HG03175 (cell line): ENCODE results near the gene GNA15.

ENCODE experiments used
- ATAC-seq: cut with Tn5 transposase; IDR thresholded peaks from one replicate; pipeline ENCODE4 v1.9.1; 2021; ENCODE audit warnings: mild to moderate bottlenecking, moderate library complexity; ENCODE audit not compliant: unreplicated experiment

The GNA15 gene

GRCh38 chr19:3206216-3206953 is 70.6 kb downstream of the GNA15 start:
- ATAC-seq = no peak

GRCh38 chr19:3207461-3208242 is 71.8 kb downstream of the GNA15 start:
- ATAC-seq = no peak

- no peak for ATAC-seq
Observed at GRCh38 chr19:3208317-3209207, 72.7 kb downstream of the GNA15 start.

- no peak for ATAC-seq
Observed at GRCh38 chr19:3210347-3211017, 74.6 kb downstream of the GNA15 start.

- no peak for ATAC-seq
Observed at GRCh38 chr19:3211191-3211590, 75.4 kb downstream of the GNA15 start.

- no peak for ATAC-seq
Observed at GRCh38 chr19:3213159-3213558, 77.3 kb downstream of the GNA15 start.
